ENCODE measurements around the gene FBXL20.

FBXL20 gene

DNA sequence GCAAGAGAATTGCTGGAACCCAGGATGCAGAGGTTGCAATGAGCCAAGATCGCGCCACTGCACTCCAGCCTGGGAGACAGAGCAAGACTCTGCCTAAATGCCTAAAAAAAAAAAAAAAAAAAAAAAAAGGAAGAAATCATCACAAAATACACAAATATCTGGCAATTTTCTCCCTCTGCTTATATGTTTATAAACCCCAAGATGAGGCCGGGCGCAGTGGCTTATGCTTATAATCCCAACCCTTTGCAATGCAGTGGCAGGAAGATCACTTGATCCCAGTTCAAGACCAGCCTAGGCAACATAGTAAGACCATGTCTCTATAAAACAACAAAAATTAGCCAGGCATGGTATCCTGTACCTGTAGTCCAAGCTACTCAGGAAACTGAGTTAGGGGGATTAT is 28.2 kb upstream of the FBXL20 start:
- TF ChIP-seq, protein P1, sequence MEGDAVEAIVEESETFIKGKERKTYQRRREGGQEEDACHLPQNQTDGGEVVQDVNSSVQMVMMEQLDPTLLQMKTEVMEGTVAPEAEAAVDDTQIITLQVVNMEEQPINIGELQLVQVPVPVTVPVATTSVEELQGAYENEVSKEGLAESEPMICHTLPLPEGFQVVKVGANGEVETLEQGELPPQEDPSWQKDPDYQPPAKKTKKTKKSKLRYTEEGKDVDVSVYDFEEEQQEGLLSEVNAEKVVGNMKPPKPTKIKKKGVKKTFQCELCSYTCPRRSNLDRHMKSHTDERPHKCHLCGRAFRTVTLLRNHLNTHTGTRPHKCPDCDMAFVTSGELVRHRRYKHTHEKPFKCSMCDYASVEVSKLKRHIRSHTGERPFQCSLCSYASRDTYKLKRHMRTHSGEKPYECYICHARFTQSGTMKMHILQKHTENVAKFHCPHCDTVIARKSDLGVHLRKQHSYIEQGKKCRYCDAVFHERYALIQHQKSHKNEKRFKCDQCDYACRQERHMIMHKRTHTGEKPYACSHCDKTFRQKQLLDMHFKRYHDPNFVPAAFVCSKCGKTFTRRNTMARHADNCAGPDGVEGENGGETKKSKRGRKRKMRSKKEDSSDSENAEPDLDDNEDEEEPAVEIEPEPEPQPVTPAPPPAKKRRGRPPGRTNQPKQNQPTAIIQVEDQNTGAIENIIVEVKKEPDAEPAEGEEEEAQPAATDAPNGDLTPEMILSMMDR (IDR thresholded peaks at IDR 0.05; ENCODE audit: insufficient read depth, low read depth, low read length, missing control alignments): no peak
- no peak overlapping the region for H3K4me3 ChIP-seq (ENCODE audit: low read depth, low read length)
- no peak for DNase-seq (ENCODE audit: low read depth)

DNA sequence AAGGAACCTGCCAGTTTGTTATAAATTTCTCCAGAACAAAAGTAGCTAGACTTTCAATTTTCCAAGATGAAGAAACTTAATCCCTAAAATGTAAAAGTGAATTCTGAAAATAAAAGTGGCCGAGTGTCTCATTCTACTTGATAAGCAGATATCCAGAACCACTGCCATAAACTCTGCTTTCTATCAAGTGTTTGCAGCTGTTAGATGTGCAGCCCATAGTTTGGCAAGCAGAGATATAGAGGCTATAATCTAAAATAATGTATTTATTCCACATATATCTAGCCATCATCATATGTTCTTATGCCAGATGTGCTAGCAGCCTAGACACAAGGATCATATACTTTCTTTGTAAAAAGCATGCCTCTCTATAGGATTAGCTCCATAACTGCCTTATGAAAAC is 14.7 kb upstream of the FBXL20 start:
- DNase-seq (ENCODE audit: low read depth): no peak
- no peak overlapping the region for H3K4me3 ChIP-seq (ENCODE audit: low read depth, low read length)
- TF ChIP-seq, protein P1 (IDR thresholded peaks at IDR 0.05; ENCODE audit: insufficient read depth, low read depth, low read length, missing control alignments): no peak

DNA sequence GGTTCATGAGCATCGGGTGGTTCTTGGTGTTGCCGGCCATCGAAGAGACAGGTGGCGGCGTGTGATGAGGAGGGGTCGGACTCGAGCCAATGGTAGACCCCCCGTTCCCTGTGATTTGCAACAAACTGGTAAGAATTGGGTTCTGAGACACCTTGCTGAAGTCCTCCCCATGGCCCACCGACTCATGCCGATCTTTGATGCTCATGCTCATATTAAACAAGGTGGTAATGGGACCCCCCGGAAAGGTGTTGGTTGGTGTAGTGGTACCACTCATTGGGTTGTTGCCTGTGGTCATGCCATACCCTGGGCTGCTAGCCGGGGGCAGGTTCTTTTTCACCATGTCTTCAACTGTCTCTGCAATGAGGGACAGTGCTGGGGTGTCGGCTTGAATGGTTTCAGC is 8.9 kb upstream of the FBXL20 start:
- H3K4me3 ChIP-seq (ENCODE audit: low read depth, low read length): no peak overlapping the region
- DNase-seq (ENCODE audit: low read depth): no peak
- TF ChIP-seq, protein P1 (IDR thresholded peaks at IDR 0.05; ENCODE audit: insufficient read depth, low read depth, low read length, missing control alignments): no peak

DNA sequence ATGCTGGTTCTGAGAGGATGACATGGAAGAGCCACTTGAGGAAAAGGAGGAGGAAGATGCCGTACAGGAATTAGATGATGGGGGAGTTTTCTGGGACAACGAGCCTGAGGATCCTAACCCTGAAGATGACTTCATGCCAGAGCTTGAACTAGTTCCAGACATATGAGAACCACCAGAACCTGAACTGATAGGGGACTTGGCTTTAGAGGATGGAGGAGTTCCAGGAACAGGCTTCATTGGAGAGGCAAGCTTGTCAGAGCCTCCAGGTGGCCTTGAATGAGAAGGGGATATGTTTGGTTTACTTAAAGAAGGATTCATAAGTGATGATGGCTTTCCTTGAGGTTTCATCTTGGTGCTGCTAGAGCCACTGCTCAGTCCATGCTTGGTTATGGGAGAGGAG is 6.9 kb upstream of the FBXL20 start:
- no peak for DNase-seq (ENCODE audit: low read depth)
- TF ChIP-seq, protein P1 (IDR thresholded peaks at IDR 0.05; ENCODE audit: insufficient read depth, low read depth, low read length, missing control alignments): no peak

DNA sequence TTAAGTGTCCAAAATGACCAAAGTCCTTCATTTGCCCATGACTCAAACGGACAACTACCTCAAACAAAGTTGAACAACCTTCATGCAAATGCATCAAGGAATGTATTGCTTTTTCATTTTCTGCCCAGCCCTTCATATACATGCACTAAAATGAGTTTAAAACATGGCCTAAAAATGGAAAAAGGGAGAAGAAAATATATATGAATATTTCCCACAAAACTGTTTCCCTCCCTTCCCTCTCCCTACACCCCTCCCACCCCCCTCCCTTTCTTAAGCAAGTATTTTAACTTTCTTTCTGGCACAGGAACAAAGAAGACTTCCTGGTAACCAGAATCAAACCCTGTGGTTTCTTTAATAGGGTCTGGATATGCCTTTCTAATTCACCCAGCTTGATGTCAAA is 5.5 kb upstream of the FBXL20 start:
- H3K4me3 ChIP-seq (ENCODE audit: low read depth, low read length): no peak overlapping the region
- TF ChIP-seq, protein P1 (IDR thresholded peaks at IDR 0.05; ENCODE audit: insufficient read depth, low read depth, low read length, missing control alignments): no peak
- DNase-seq (ENCODE audit: low read depth): no peak

More for the DNA sequence above, 6.9 kb upstream of the FBXL20 start:
- no peak overlapping the region for H3K4me3 ChIP-seq (ENCODE audit: low read depth, low read length)

GRCh38 chr17:39405436-39405835 is 4.0 kb upstream of the FBXL20 start:
- TF ChIP-seq, protein P1 (IDR thresholded peaks at IDR 0.05; ENCODE audit: insufficient read depth, low read depth, low read length, missing control alignments): no peak
- no peak for DNase-seq (ENCODE audit: low read depth)

DNA sequence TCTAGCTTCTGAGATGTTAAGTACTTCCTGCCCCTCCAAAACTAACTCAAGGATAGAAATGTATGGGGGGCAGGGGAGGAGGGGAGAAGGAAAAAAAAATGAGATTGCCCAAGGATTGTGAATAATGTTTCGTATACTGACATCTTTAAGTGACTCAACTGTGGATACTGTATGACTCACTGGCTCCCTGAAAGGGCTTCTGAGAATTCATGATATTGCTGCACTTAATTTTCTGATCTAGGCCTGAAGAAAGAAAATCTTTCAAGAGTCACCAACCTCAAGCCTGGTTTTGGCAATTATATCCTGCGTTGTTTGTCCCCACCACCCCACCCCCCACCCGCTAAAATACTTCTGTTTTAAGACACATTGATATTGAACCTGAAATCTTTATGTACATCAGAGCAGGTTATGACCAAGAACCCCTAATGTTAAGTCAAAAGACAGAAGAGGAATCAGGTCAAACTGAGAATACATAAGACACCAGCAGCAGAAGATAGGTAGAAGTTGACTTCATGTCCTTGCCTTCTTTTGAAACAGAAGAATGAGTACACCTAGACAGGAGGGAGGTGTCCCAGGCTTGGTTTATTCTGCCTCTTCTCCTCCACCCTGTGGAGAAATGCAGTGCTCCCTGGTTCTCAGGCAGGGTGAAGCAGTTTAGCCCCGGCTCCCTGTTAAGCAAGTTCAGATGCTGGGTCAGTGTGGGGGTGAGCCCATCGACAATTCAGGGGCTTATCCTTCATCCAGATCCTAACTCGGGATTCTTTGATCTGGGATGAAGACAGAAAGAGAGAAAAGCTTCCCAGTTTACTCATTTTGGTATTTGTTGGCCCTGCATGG is 3.3 kb upstream of the FBXL20 start:
- peak; percentile 16 for DNase-seq (ENCODE audit: low read depth)
- TF ChIP-seq, protein P1 (IDR thresholded peaks at IDR 0.05; ENCODE audit: insufficient read depth, low read depth, low read length, missing control alignments): no peak
- H3K4me3 ChIP-seq (ENCODE audit: low read depth, low read length): no peak overlapping the region

More at GRCh38 chr17:39405436-39405835, 4.0 kb upstream of the FBXL20 start:
- H3K4me3 ChIP-seq (ENCODE audit: low read depth, low read length): no peak overlapping the region

Measured in GM12865 (cell line).